ENCODE results near the gene AGMO. TPM values are rescaled to one million over a fixed set of nuclear protein-coding genes. Genes with fewer than 3 reads are reported as not detected.

The AGMO gene
- total RNA-seq, 4 donors from 2014 or later: 0.17 to 0.83 (median 0.45) TPM; not detected in 1

DNA sequence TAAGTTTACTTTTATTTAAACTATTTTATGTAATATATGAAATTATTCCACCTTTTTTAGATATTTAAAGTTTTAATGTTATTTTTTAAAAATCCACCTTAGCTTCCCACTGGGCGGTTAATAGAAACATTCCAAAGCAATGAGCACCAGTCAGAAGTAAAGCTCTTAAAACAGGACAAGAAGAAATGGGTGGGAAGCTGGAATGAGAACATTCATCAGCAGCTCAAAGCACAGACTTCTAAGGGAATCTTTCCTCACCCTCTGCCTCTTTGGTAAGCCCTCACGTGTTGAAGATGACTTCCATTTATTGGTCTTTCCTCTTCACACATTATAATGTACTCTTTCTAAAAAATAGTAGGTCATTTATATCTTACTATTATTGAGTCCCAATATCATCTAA is 3.1 kb downstream of the AGMO start:
- DNase-seq (ENCODE audit: extremely low spot score): no peak
- H3K9me3 ChIP-seq: peaks cover 0 to 5% (median 0%) of the 10 kb centered on the region in 4 donors
- H3K36me3 ChIP-seq: no peaks in the 10 kb centered on the region
- H3K4me1 ChIP-seq: peaks cover 0 to 17% (median 7%) of the 10 kb centered on the region in 4 donors
- no peak overlapping the region for H3K4me3 ChIP-seq
- no peaks in the 10 kb centered on the region for H3K27me3 ChIP-seq
- 79% methylated on average over 2 of the region's 2 CpGs for WGBS
- no peak overlapping the region for H3K27ac ChIP-seq (replicated peaks in 1 of 4)
- TF ChIP-seq, protein P1, sequence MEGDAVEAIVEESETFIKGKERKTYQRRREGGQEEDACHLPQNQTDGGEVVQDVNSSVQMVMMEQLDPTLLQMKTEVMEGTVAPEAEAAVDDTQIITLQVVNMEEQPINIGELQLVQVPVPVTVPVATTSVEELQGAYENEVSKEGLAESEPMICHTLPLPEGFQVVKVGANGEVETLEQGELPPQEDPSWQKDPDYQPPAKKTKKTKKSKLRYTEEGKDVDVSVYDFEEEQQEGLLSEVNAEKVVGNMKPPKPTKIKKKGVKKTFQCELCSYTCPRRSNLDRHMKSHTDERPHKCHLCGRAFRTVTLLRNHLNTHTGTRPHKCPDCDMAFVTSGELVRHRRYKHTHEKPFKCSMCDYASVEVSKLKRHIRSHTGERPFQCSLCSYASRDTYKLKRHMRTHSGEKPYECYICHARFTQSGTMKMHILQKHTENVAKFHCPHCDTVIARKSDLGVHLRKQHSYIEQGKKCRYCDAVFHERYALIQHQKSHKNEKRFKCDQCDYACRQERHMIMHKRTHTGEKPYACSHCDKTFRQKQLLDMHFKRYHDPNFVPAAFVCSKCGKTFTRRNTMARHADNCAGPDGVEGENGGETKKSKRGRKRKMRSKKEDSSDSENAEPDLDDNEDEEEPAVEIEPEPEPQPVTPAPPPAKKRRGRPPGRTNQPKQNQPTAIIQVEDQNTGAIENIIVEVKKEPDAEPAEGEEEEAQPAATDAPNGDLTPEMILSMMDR (IDR thresholded peaks at IDR 0.05): no peak
- no peak for TF ChIP-seq EP300 (IDR thresholded peaks at IDR 0.05)
- no peak for TF ChIP-seq POLR2A (IDR thresholded peaks at IDR 0.05; ENCODE audit: low read depth)
- no peak for TF ChIP-seq POLR2AphosphoS5 (IDR thresholded peaks at IDR 0.05)
- intact Hi-C loops (cut with DNase I): loop anchor here (10.0 kb wide), 1 partner anchor 126 kb away; the partner anchor contains the start of gene MEOX2

- peaks cover 0 to 17% (median 7%) of the 10 kb centered on the region in 4 donors for H3K4me1 ChIP-seq
- no peak overlapping the region for H3K4me3 ChIP-seq
- TF ChIP-seq, protein P1 (IDR thresholded peaks at IDR 0.05): no peak
- no peak for TF ChIP-seq POLR2A (IDR thresholded peaks at IDR 0.05; ENCODE audit: low read depth)
- no peak for TF ChIP-seq EP300 (IDR thresholded peaks at IDR 0.05)
- TF ChIP-seq POLR2AphosphoS5 (IDR thresholded peaks at IDR 0.05): no peak
- H3K36me3 ChIP-seq: no peaks in the 10 kb centered on the region
- no peaks in the 10 kb centered on the region for H3K27me3 ChIP-seq
- H3K9me3 ChIP-seq: peaks cover 0 to 2% (median 0%) of the 10 kb centered on the region in 4 donors
- H3K27ac ChIP-seq (replicated peaks in 1 of 4): no peak overlapping the region
- intact Hi-C loops (cut with DNase I): loop anchor here (10.0 kb wide), 1 partner anchor 127 kb away; the partner anchor contains the start of gene MEOX2
- DNase-seq (ENCODE audit: extremely low spot score): no peak
Observed at GRCh38 chr7:15557686-15558085, 4.1 kb downstream of the AGMO start.

- H3K4me1 ChIP-seq: peaks cover 0 to 17% (median 7%) of the 10 kb centered on the region in 4 donors
- WGBS: 78% methylated on average over 8 of the region's 8 CpGs
- no peaks in the 10 kb centered on the region for H3K27me3 ChIP-seq
- H3K4me3 ChIP-seq: no peak overlapping the region
- H3K9me3 ChIP-seq: no peaks in the 10 kb centered on the region
- DNase-seq (ENCODE audit: extremely low spot score): no peak
- intact Hi-C loops (cut with DNase I): loop anchor here (10.0 kb wide), 1 partner anchor 128 kb away; the partner anchor contains the start of gene MEOX2
- no peaks in the 10 kb centered on the region for H3K36me3 ChIP-seq
- H3K27ac ChIP-seq (replicated peaks in 1 of 4): no peak overlapping the region
- no peak for TF ChIP-seq POLR2A (IDR thresholded peaks at IDR 0.05; ENCODE audit: low read depth)
- TF ChIP-seq, protein P1 (IDR thresholded peaks at IDR 0.05): no peak
Observed at GRCh38 chr7:15557186-15557585, 4.6 kb downstream of the AGMO start.

GRCh38 chr7:15556339-15557105 is 5.3 kb downstream of the AGMO start:
- H3K4me3 ChIP-seq: no peak overlapping the region
- no peaks in the 10 kb centered on the region for H3K36me3 ChIP-seq
- TF ChIP-seq EP300 (IDR thresholded peaks at IDR 0.05): no peak
- no peak for TF ChIP-seq POLR2AphosphoS5 (IDR thresholded peaks at IDR 0.05)
- TF ChIP-seq, protein P1 (IDR thresholded peaks at IDR 0.05): no peak
- TF ChIP-seq POLR2A (IDR thresholded peaks at IDR 0.05; ENCODE audit: low read depth): no peak
- 72% methylated on average over 4 of the region's 4 CpGs for WGBS
- peaks cover 0 to 17% (median 4%) of the 10 kb centered on the region in 4 donors for H3K4me1 ChIP-seq
- intact Hi-C loops (cut with DNase I): loop anchor here (10.0 kb wide), 1 partner anchor 128 kb away; the partner anchor contains the start of gene MEOX2
- no peaks in the 10 kb centered on the region for H3K9me3 ChIP-seq
- H3K27me3 ChIP-seq: no peaks in the 10 kb centered on the region
- DNase-seq (ENCODE audit: extremely low spot score): no peak
- H3K27ac ChIP-seq (replicated peaks in 1 of 4): no peak overlapping the region
